ENCODE results near the gene ZDHHC5.
"Not testable (repeated sequence)": the region's sequence is repeated elsewhere in the genome, so short reads cannot be mapped to it uniquely, and the experiment has no call there.

The ZDHHC5 gene

GRCh38 chr11:57645689-57646085 lies 22.2 kb upstream of the ZDHHC5 start:
- ATAC-seq: no peak

GRCh38 chr11:57646194-57646798 lies 21.6 kb upstream of the ZDHHC5 start:
- ATAC-seq: no peak

GRCh38 chr11:57646799-57647303 lies 21.1 kb upstream of the ZDHHC5 start:
- ATAC-seq: no peak

- no peak for ATAC-seq
These were observed 20.5 kb upstream of the ZDHHC5 start for GRCh38 chr11:57647372-57647771.

GRCh38 chr11:57647960-57648800 lies 19.7 kb upstream of the ZDHHC5 start:
- no peak for ATAC-seq

- ATAC-seq: no peak
These were observed 18.8 kb upstream of the ZDHHC5 start for GRCh38 chr11:57648801-57649735.

- ATAC-seq: peak; percentile 70 to 79
These were observed 17.8 kb upstream of the ZDHHC5 start, which contains the start of gene YPEL4 for GRCh38 chr11:57649826-57650738. TSS of gene YPEL4 (minus strand) at chr11:57649912. CDS start at chr11:57647107, 2,805 bp downstream.

GRCh38 chr11:57650739-57651090 lies 17.2 kb upstream of the ZDHHC5 start:
- ATAC-seq: no peak

GRCh38 chr11:57651408-57651807 lies 16.5 kb upstream of the ZDHHC5 start:
- no peak for ATAC-seq

GRCh38 chr11:57652230-57652629 lies 15.7 kb upstream of the ZDHHC5 start:
- not testable (repeated sequence) for ATAC-seq

- ATAC-seq: no peak
These were observed 15.3 kb upstream of the ZDHHC5 start for GRCh38 chr11:57652662-57653061.

- no peak for ATAC-seq
These were observed 14.8 kb upstream of the ZDHHC5 start for GRCh38 chr11:57653163-57653562.

GRCh38 chr11:57656885-57657193 lies 11.1 kb upstream of the ZDHHC5 start:
- no peak for ATAC-seq

GRCh38 chr11:57657194-57658022 lies 10.5 kb upstream of the ZDHHC5 start, which contains the start of gene CLP1:
TSS of gene CLP1 (plus strand) at chr11:57657762. CDS start at chr11:57659477, 1,715 bp downstream.
- peak; percentile 99 for ATAC-seq

GRCh38 chr11:57658023-57658361 lies 9.9 kb upstream of the ZDHHC5 start:
- ATAC-seq: no peak

- no peak for ATAC-seq
These were observed 8.2 kb upstream of the ZDHHC5 start for GRCh38 chr11:57659669-57660068.

GRCh38 chr11:57662893-57663292 lies 5.0 kb upstream of the ZDHHC5 start:
- no peak for ATAC-seq

- ATAC-seq: no peak
These were observed 3.9 kb upstream of the ZDHHC5 start for GRCh38 chr11:57663975-57664374.

- ATAC-seq: peak; percentile 64 to 68
These were observed 688 bp upstream of the ZDHHC5 start for GRCh38 chr11:57667117-57667735.

- ATAC-seq: no peak
These were observed 494 bp downstream of the ZDHHC5 start for GRCh38 chr11:57668434-57668782.

GRCh38 chr11:57674251-57674650 lies 6.3 kb downstream of the ZDHHC5 start:
- no peak for ATAC-seq

Measured in activated CD4-positive, CD25-positive, alpha-beta regulatory T cell treated with anti-CD3 and anti-CD28 coated beads, Interleukin-2, amount 50 U/mL, for 24 hours (primary cell).